HG03066 (cell line): ENCODE data around the gene KLHDC3.

ENCODE experiments used
- ATAC-seq: cut with Tn5 transposase; IDR thresholded peaks from one replicate; pipeline ENCODE4 v1.9.1; 2021; ENCODE audit warnings: low read depth; ENCODE audit not compliant: unreplicated experiment

KLHDC3 gene

GRCh38 chr6:43053545-43054205, 39.6 kb downstream of the KLHDC3 start, which contains the start of gene CUL7:
CUL7 (minus strand) TSS chr6:43053851; CDS start chr6:43052788, 1,063 bp downstream.
- ATAC-seq, result peak; percentile 89

- no peak for ATAC-seq
Measured at GRCh38 chr6:43054206-43054943, 40.3 kb downstream of the KLHDC3 start.

- no peak for ATAC-seq
Measured at GRCh38 chr6:43055966-43056365, 41.9 kb downstream of the KLHDC3 start.

GRCh38 chr6:43058531-43058930, 44.5 kb downstream of the KLHDC3 start:
- no peak for ATAC-seq

GRCh38 chr6:43059168-43060033, 45.4 kb downstream of the KLHDC3 start, which contains the start of the genes KLC4 and MRPL2:
KLC4 (plus strand) TSS chr6:43059631; CDS start chr6:43061336, 1,705 bp downstream.
MRPL2 (minus strand) TSS chr6:43059434; CDS start chr6:43059381, 53 bp downstream.
- peak; percentile 97 for ATAC-seq

- ATAC-seq, result no peak
Measured at GRCh38 chr6:43060034-43060754, 46.1 kb downstream of the KLHDC3 start.

GRCh38 chr6:43060755-43061633, 46.9 kb downstream of the KLHDC3 start:
- no peak for ATAC-seq

- no peak for ATAC-seq
Measured at GRCh38 chr6:43061861-43062260, 47.8 kb downstream of the KLHDC3 start.

- no peak for ATAC-seq
Measured at GRCh38 chr6:43062818-43063217, 48.8 kb downstream of the KLHDC3 start.

- no peak for ATAC-seq
Measured at GRCh38 chr6:43070028-43070632, 56.1 kb downstream of the KLHDC3 start.
